Measurements from ENCODE around the gene HTD2.
"Not testable (repeated sequence)": the region's sequence is repeated elsewhere in the genome, so short reads cannot be mapped to it uniquely, and the experiment has no call there.

Gene HTD2

DNA sequence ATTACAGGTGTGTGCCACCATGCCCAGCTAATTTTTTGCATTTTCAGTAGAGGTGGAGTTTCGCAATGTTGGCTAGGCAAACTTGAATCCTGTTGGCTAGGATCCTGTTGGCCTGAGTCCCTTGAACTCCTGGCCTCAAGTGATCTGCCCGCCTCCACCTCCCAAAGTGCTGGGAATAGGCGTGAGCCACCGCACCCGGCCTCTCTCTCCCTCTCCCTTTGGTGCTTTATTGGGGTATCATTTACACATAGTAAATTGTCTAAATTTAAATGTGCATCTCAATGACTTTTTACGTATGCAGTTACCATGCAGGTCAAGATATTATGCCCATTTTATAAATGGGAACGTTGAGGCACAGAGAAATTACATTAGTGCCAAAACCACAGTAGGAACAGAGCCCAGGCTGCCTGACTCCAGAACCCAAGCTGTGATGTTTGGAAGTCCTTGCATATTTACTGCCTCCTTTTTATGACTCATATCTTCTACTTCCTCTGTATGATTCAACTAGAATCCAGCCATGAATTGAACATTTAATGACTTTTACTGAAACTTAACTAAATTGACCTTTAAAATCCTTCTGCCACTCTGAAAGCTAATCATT lies 34.3 kb upstream of the HTD2 start:
- Histone ChIP-seq H3K27ac (no peak overlapping the region), H3K4me3 (no peak overlapping the region), H3K36me3 (peaks cover 40% of the 10 kb centered on the region), H3K9ac (no peak overlapping the region), H3K27me3 (no peaks in the 10 kb centered on the region), H4K20me1 (no peaks in the 10 kb centered on the region), H3K9me3 (peaks cover 4% of the 10 kb centered on the region), H3K4me1 (no peaks in the 10 kb centered on the region), H3K4me2 (no peak overlapping the region)
- TF ChIP-seq Cebpa-rat (IDR thresholded peaks at IDR 0.05): 0 out of 2 replicates have a peak, but pooled peaks have one; percentile 20

DNA sequence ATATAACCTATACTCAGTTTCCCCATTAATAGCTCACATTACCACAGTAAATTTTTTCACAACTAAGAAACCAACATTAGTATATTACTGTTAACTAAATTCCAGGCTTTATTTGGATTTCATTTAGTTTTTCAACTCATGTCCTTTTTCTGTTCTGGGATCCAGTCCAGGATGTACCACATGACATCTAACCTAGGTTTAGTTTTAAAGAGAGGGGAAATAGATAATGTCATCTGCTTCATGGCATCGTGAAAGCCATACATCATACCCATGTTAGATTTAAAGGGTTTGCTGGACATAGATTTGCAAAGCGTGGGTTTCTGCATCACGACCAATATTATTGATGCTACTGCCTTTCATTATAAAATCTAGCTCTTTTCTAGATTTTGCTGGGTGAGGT lies 33.4 kb upstream of the HTD2 start:
- Histone ChIP-seq H3K9me3 (peaks cover 5% of the 10 kb centered on the region), H3K9ac (no peak overlapping the region), H3K4me2 (no peak overlapping the region), H3K36me3 (peaks cover 31% of the 10 kb centered on the region), H3K4me3 (no peak overlapping the region), H4K20me1 (no peaks in the 10 kb centered on the region), H3K27me3 (no peaks in the 10 kb centered on the region), H3K27ac (no peak overlapping the region), H3K4me1 (no peaks in the 10 kb centered on the region)
- no peak for TF ChIP-seq Cebpa-rat (IDR thresholded peaks at IDR 0.05)

DNA sequence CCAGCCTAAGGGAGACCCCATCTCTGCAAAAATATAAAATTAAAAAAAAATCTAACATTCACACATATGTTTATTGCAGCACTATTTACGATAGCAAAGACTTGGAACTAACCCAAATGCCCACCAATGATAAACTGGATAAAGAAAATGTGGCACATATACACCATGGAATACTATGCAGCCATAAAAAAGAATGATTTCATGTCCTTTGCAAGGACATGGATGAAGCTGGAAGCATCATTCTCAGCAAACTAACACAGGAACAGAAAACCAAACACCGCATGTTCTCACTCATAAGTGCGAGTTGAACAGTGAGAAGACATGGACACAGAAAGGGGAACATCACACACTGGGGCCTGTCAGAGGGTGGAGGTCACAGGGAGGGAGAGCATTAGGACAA lies 33.0 kb upstream of the HTD2 start:
- not testable (repeated sequence) for H3K27ac ChIP-seq, H3K9ac ChIP-seq, H3K9me3 ChIP-seq, H3K4me2 ChIP-seq, H3K4me3 ChIP-seq, H3K27me3 ChIP-seq, H4K20me1 ChIP-seq, H3K4me1 ChIP-seq
- peaks cover 31% of the 10 kb centered on the region for H3K36me3 ChIP-seq

DNA sequence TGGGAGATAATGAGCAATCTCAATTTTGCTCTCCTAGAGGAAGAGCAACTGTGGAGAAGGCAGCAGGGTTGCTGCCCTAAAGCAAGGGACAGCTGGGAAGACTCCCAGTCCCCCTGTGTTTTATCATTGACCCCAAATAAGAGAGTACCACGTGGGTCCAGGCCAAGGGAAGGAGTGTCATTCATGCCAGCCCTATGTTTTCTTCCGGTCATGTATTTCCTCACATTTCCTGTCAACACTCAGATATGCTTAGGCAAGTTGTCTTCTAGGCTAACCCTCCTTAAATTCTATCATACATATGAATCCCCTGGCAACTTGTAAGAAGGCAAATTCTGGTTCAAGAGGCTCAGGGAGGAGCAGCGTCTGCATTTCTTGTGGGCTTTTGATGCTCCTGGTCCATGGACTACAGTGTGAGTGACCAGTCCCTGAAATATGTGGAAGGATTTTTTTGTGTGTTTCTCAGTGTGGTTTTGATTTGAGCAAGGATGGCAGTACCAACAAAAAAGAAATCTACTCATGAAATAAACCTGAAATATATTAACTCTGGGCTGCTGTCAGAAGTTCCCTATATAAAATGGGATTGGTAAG lies 32.2 kb upstream of the HTD2 start:
- Histone ChIP-seq H3K4me2 (no peak overlapping the region), H3K4me3 (no peak overlapping the region), H3K36me3 (peaks cover 26% of the 10 kb centered on the region), H3K9ac (no peak overlapping the region), H4K20me1 (no peaks in the 10 kb centered on the region), H3K4me1 (no peaks in the 10 kb centered on the region), H3K9me3 (peaks cover 5% of the 10 kb centered on the region), H3K27me3 (no peaks in the 10 kb centered on the region), H3K27ac (no peak overlapping the region)
- no peak for TF ChIP-seq Cebpa-rat (IDR thresholded peaks at IDR 0.05)

DNA sequence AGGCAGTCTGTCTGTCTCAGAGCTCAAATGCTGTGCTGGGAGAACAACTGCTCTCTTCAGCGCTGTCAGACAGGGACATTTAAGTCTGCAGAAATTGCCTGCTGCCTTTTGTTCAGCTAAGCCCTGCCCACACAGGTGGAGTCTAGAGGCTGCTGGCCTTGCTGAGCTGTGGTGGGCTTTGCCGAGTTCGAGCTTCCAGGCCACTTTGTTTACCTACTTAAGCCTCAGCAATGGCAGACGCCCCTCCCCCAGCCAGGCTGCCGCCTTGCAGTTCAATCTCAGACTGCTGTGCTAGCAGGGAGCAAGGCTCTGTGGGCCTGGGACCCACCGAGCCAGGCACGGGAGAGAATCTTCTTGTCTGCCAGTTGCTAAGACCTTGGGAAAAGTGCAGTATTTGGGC lies 25.3 kb upstream of the HTD2 start:
- Histone ChIP-seq H3K4me2 (no peak overlapping the region), H3K9ac (no peak overlapping the region), H4K20me1 (no peaks in the 10 kb centered on the region), H3K27ac (no peak overlapping the region), H3K36me3 (peaks cover 29% of the 10 kb centered on the region), H3K4me1 (peaks cover under 1% of the 10 kb centered on the region; the same call in 1 of the 2 replicates), H3K9me3 (peaks cover 5% of the 10 kb centered on the region; the same call in 1 of the 2 replicates), H3K27me3 (no peaks in the 10 kb centered on the region), H3K4me3 (no peak overlapping the region)
- no peak for TF ChIP-seq Cebpa-rat (IDR thresholded peaks at IDR 0.05)

DNA sequence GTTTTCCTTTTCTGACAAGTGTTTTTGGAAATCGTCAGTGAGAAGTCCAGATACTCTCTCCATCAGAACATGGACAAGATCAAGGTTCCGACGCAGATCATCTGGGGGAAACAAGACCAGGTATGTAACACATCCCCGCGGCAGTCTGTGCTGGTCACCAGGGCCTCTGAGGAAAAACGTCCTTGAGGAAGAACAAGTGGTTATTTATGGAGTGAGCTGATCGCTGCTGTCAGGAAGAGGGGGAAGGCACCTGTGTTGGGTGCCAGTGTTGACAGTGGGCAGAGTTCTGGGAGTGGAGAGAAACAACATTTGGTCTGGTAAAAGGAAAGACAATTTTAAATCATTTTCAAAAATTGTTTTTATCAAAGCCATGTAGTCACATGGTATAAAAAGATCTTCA lies 21.0 kb upstream of the HTD2 start:
- H3K9ac ChIP-seq: no peak overlapping the region
- H3K4me3 ChIP-seq: no peak overlapping the region
- H3K27ac ChIP-seq: no peak overlapping the region
- H3K27me3 ChIP-seq: no peaks in the 10 kb centered on the region
- no peaks in the 10 kb centered on the region for H4K20me1 ChIP-seq
- H3K4me2 ChIP-seq: no peak overlapping the region
- H3K9me3 ChIP-seq: peaks cover 9% of the 10 kb centered on the region
- peaks cover 5% of the 10 kb centered on the region; the same call in 1 of the 2 replicates for H3K4me1 ChIP-seq
- peaks cover 55% of the 10 kb centered on the region for H3K36me3 ChIP-seq
- no peak for TF ChIP-seq Cebpa-rat (IDR thresholded peaks at IDR 0.05)

DNA sequence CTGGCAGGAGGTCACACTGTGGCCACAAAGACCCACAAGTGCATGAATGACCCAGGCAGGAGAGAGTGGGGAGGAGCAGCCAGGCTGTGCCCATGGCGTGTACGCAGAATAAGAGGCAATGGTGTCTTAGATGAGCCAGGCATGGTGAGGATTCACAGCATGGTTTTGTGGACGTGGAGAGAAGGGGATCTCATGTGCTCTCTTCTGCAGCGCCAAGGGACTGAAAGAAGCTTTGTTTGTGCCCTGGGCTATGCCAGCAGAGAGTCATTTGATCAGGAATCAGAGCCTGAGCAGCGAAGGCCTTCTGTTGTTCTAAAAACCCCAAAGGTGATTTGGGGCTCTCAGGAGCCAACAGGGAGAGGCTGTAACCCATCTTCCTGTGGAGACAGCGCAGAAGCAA lies 19.0 kb upstream of the HTD2 start:
- Histone ChIP-seq H3K9me3 (peaks cover 16% of the 10 kb centered on the region), H3K4me2 (no peak overlapping the region), H3K4me3 (no peak overlapping the region), H3K36me3 (peaks cover 43% of the 10 kb centered on the region), H3K27ac (no peak overlapping the region), H3K9ac (no peak overlapping the region), H3K27me3 (no peaks in the 10 kb centered on the region), H4K20me1 (no peaks in the 10 kb centered on the region), H3K4me1 (peaks cover 5% of the 10 kb centered on the region; the same call in 1 of the 2 replicates)
- no peak for TF ChIP-seq Cebpa-rat (IDR thresholded peaks at IDR 0.05)

DNA sequence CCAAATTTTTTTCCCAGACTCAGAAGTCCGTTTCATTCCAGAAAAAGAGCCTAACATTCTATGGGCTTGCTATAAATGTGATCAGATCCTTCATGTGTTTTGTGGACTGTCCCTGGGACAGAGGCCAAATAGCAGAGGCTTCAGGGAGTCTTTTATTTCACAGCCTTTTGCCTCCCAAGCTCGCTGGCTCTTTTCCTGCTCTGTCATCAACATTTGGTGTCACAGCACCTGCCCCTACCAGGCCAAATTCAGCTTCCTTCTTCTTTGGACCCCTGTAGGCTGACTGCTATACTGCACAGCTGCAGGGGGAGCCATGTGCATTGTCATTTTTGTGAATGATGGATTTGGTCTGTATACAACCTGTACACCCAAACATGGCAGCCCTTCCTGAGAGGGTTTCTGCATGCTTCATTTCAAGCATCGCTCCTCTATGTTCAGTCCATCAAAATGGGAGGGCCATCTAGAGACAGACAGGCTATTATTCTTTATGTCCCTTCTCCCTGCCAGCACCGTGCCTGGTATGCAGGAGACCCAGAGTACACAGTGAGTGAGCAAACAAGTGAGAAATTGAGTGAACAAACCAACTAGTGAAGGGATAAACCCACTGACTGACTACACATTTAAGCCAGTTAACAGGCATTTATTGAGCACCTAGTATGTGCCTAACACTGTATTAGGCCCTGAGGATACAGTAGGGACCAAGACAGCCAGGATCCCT lies 18.1 kb upstream of the HTD2 start:
- H3K9me3 ChIP-seq: peaks cover 16% of the 10 kb centered on the region
- peaks cover 5% of the 10 kb centered on the region; the same call in 1 of the 2 replicates for H3K4me1 ChIP-seq
- no peak for TF ChIP-seq Cebpa-rat (IDR thresholded peaks at IDR 0.05)
- H3K9ac ChIP-seq: no peak overlapping the region
- H3K27me3 ChIP-seq: no peaks in the 10 kb centered on the region
- no peak overlapping the region for H3K27ac ChIP-seq
- no peak overlapping the region for H3K4me2 ChIP-seq
- H3K36me3 ChIP-seq: peaks cover 43% of the 10 kb centered on the region
- no peaks in the 10 kb centered on the region for H4K20me1 ChIP-seq
- no peak overlapping the region for H3K4me3 ChIP-seq

DNA sequence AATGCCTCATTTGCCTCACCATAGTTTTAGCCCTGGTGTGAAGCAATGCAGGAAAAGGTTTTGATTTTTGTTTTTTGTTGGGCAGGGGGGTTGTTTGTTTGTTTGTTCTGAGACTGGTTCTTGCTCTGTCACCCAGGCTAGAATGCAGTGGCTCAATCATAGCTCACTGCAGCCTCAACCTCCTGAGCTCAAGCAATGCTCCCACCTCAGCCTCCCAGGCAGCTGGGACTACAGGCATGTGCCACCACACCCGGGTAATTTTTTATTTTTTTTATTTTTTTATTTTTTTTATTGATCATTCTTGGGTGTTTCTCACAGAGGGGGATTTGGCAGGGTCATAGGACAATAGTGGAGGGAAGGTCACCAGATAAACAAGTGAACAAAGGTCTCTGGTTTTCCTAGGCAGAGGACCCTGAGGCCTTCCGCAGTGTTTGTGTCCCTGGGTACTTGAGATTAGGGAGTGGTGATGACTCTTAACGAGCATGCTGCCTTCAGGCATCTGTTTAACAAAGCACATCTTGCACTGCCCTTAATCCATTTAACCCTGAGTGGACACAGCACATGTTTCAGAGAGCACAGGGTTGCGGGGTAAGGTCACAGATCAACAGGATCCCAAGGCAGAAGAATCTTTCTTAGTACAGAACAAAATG lies 17.2 kb upstream of the HTD2 start:
- H3K36me3 ChIP-seq: peaks cover 38% of the 10 kb centered on the region
- not testable (repeated sequence) for H4K20me1 ChIP-seq

DNA sequence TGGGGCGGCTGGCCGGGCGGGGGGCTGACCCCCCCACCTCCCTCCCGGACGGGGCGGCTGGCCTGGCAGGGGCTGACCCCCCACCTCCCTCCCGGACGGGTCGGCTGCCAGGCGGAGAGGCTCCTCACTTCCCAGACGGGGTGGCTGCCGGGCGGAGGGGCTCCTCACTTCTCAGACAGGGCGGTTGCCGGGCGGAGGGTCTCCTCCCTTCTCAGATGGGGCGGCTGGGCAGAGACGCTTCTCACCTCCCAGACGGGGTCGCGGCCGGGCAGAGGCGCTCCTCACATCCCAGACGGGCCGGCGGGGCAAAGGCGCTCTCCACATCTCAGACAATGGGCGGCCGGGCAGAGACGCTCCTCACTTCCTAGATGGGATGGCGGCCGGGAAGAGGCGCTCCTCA lies 15.9 kb upstream of the HTD2 start:
- H3K9ac ChIP-seq: not testable (repeated sequence)

More for the DNA sequence above, 17.2 kb upstream of the HTD2 start:
- not testable (repeated sequence) for H3K4me1 ChIP-seq, H3K4me3 ChIP-seq, H3K27ac ChIP-seq, H3K4me2 ChIP-seq, H3K9ac ChIP-seq, H3K27me3 ChIP-seq
- peaks cover 16% of the 10 kb centered on the region for H3K9me3 ChIP-seq

More for the DNA sequence above, 15.9 kb upstream of the HTD2 start:
- Histone ChIP-seq H3K9me3 (peaks cover 16% of the 10 kb centered on the region), H3K36me3 (peaks cover 26% of the 10 kb centered on the region)
- H3K4me1 ChIP-seq, H3K4me2 ChIP-seq, H3K27ac ChIP-seq, H3K4me3 ChIP-seq, H4K20me1 ChIP-seq, H3K27me3 ChIP-seq: not testable (repeated sequence)

All from BLaER1 (cell line).